H9 (cell line): ENCODE measurements around the gene ELAPOR1. TPM values are rescaled to one million over a fixed set of nuclear protein-coding genes. Genes with fewer than 3 reads are reported as not detected.

Source experiments
- DNase-seq: peaks from one replicate; pipeline ENCODE4 v3.0.0-alpha.2; 2017
- H2AFZ ChIP-seq: one replicate; pipeline ENCODE4 v1.6.1; 2013; ENCODE audit warnings: mild to moderate bottlenecking, low read length, control low read depth, moderate library complexity
- H2AK5ac ChIP-seq: 2 replicates; pipeline ENCODE4 v1.6.1; 2013; ENCODE audit warnings: low read length, control low read depth, mixed read lengths; ENCODE audit not compliant: insufficient read length
- H2BK120ac ChIP-seq: one replicate; pipeline ENCODE4 v1.6.1; 2013; ENCODE audit warnings: low read depth, mild to moderate bottlenecking, low read length, control low read depth, inconsistent platforms; ENCODE audit not compliant: poor library complexity, severe bottlenecking
- H2BK12ac ChIP-seq: 2 replicates; pipeline ENCODE4 v1.6.1; 2013; ENCODE audit warnings: low read length, control low read depth, mixed read lengths, low read depth; ENCODE audit not compliant: insufficient read length
- H2BK15ac ChIP-seq: 2 replicates; pipeline ENCODE4 v1.6.1; 2013; ENCODE audit warnings: low read depth, low read length, control low read depth
- H2BK20ac ChIP-seq: one replicate; pipeline ENCODE4 v1.6.1; 2013; ENCODE audit warnings: low read depth, mild to moderate bottlenecking, low read length, control low read depth, inconsistent platforms; ENCODE audit not compliant: poor library complexity, severe bottlenecking
- H2BK5ac ChIP-seq: 2 replicates; pipeline ENCODE4 v1.6.1; 2013; ENCODE audit warnings: low read length, control low read depth, mixed read lengths; ENCODE audit not compliant: insufficient read length
- H3K14ac ChIP-seq: 2 replicates; pipeline ENCODE4 v1.6.1; 2013; ENCODE audit warnings: low read length, control low read depth; ENCODE audit not compliant: insufficient read depth
- H3K18ac ChIP-seq: 2 replicates; pipeline ENCODE4 v1.6.1; 2013; ENCODE audit warnings: low read depth, mild to moderate bottlenecking, mixed read lengths, low read length, control low read depth; ENCODE audit not compliant: insufficient read length
- H3K23ac ChIP-seq: 2 replicates; pipeline ENCODE4 v1.6.1; 2013; ENCODE audit warnings: low read length, control low read depth, mixed read lengths, low read depth; ENCODE audit not compliant: insufficient read length
- H3K23me2 ChIP-seq: 2 replicates; pipeline ENCODE4 v1.6.1; 2013; ENCODE audit warnings: low read depth, mild to moderate bottlenecking, mixed read lengths, low read length, control low read depth; ENCODE audit not compliant: insufficient read length, poor library complexity, severe bottlenecking
- H3K27ac ChIP-seq: 2 replicates; pipeline ENCODE4 v1.5.1; 2013; ENCODE audit warnings: low read length, control low read depth, mixed read lengths, low read depth; ENCODE audit not compliant: insufficient read length
- H3K27me3 ChIP-seq: 2 replicates; pipeline ENCODE4 v1.6.1; 2013; ENCODE audit warnings: low read length, control low read depth, inconsistent platforms; ENCODE audit not compliant: insufficient read depth
- H3K4ac ChIP-seq: 2 replicates; pipeline ENCODE4 v1.6.1; 2013; ENCODE audit warnings: low read depth, mild to moderate bottlenecking, control low read depth, inconsistent platforms, low read length, moderate library complexity
- H3K4me1 ChIP-seq: 2 replicates; pipeline ENCODE4 v1.6.1; 2013; ENCODE audit warnings: low read length, control low read depth, inconsistent platforms; ENCODE audit not compliant: insufficient read depth
- H3K4me2 ChIP-seq: 2 replicates; pipeline ENCODE4 v1.6.1; 2013; ENCODE audit warnings: low read length, control low read depth, mixed read lengths; ENCODE audit not compliant: insufficient read length, insufficient read depth
- H3K56ac ChIP-seq: 2 replicates; pipeline ENCODE4 v1.6.1; 2013; ENCODE audit warnings: low read depth, mild to moderate bottlenecking, mixed read lengths, low read length, control low read depth; ENCODE audit not compliant: insufficient read length
- H3K79me1 ChIP-seq: 2 replicates; pipeline ENCODE4 v1.6.1; 2013; ENCODE audit warnings: low read depth, mild to moderate bottlenecking, moderate library complexity, low read length, control low read depth, inconsistent platforms; ENCODE audit not compliant: insufficient read depth, poor library complexity, severe bottlenecking
- H3K79me2 ChIP-seq: 2 replicates; pipeline ENCODE4 v1.6.1; 2013; ENCODE audit warnings: low read length, control low read depth, inconsistent platforms; ENCODE audit not compliant: insufficient read depth
- H3K9ac ChIP-seq: 2 replicates; pipeline ENCODE4 v1.6.1; 2013; ENCODE audit warnings: low read length, control low read depth, mixed read lengths; ENCODE audit not compliant: insufficient read length; ENCODE audit errors: extremely low read depth
- H3K9me3 ChIP-seq: one replicate; pipeline ENCODE4 v1.6.1; 2013; ENCODE audit warnings: low read depth, low read length, inconsistent platforms; ENCODE audit not compliant: control insufficient read depth
- H3T11ph ChIP-seq: one replicate; pipeline ENCODE4 v1.6.1; 2013; ENCODE audit warnings: mild to moderate bottlenecking, low read length, control low read depth, inconsistent platforms
- H4K20me1 ChIP-seq: one replicate; pipeline ENCODE4 v1.6.1; 2013; ENCODE audit not compliant: control insufficient read depth, insufficient read length, insufficient read depth
- H4K5ac ChIP-seq: 2 replicates; pipeline ENCODE4 v1.6.1; 2013; ENCODE audit warnings: low read depth, mild to moderate bottlenecking, mixed read lengths, low read length, control low read depth; ENCODE audit not compliant: insufficient read length
- H4K8ac ChIP-seq: replicated peaks from 2 replicates; pipeline ENCODE4 v1.6.1; 2013; ENCODE audit warnings: low read length, control low read depth, mixed read lengths, low read depth; ENCODE audit not compliant: insufficient read length
- H4K91ac ChIP-seq: 2 replicates; pipeline ENCODE4 v1.6.1; 2013; ENCODE audit warnings: low read depth, mild to moderate bottlenecking, moderate library complexity, mixed read lengths, low read length, control low read depth; ENCODE audit not compliant: insufficient read length
- H3K27ac Mint-ChIP-seq, 3 experiments: 2 replicates in 2 of 3; 3 replicates in 1 of 3; pipeline ENCODE4 v1.8.0; 2020 to 2021; ENCODE audit warnings: mixed read lengths in 3 of 3, mild to moderate bottlenecking in 1 of 3, moderate library complexity in 1 of 3
- H3K27me3 Mint-ChIP-seq: 2 replicates; pipeline ENCODE4 v1.8.0; 2021; ENCODE audit warnings: low read depth, mild to moderate bottlenecking, moderate library complexity, mixed read lengths
- H3K36me3 Mint-ChIP-seq, 3 experiments: 2 replicates in 2 of 3; 3 replicates in 1 of 3; pipeline ENCODE4 v1.8.0; 2020 to 2021; ENCODE audit warnings: low read depth in 3 of 3, mixed read lengths in 3 of 3; ENCODE audit not compliant: insufficient read depth in 1 of 3
- H3K4me1 Mint-ChIP-seq, 2 experiments: 2 replicates each; pipeline ENCODE4 v1.8.0; 2020; ENCODE audit warnings: mixed read lengths in 2 of 2
- H3K4me3 Mint-ChIP-seq, 2 experiments: 2 replicates in 1 of 2; 3 replicates in 1 of 2; pipeline ENCODE4 v1.8.0; 2020 to 2021; ENCODE audit warnings: mild to moderate bottlenecking in 2 of 2, mixed read lengths in 2 of 2, moderate library complexity in 1 of 2
- H3K9me3 Mint-ChIP-seq, 2 experiments: 2 replicates in 1 of 2; 3 replicates in 1 of 2; pipeline ENCODE4 v1.8.0; 2020; ENCODE audit warnings: mild to moderate bottlenecking in 2 of 2, mixed read lengths in 2 of 2, moderate library complexity in 1 of 2
- CTCF ChIP-seq: fragments of 200-600 bp; sonication (generic); conservative IDR thresholded peaks from 3 replicates; pipeline ENCODE4 v1.8.0; 2021; ENCODE audit warnings: antibody characterized with exemption, mild to moderate bottlenecking
- WGBS: extraction: QIAGEN DNeasy Blood & Tissue Kit; methylation state at CpG from one replicate; pipeline ENCODE4 v1.1.7; 2013; ENCODE audit warnings: missing lambda C conversion rate, low lambda C conversion rate, mixed read lengths; ENCODE audit not compliant: insufficient read length; ENCODE audit errors: extremely low coverage; 5-methylcytosine and 5-hydroxymethylcytosine counted together
- total RNA-seq: library from RNA; stranded (reverse); gene quantifications from 2 replicates; pipeline ENCODE4 v1.2.1, GENCODE V29; 2021

The ELAPOR1 gene
- total RNA-seq, 1 experiment from 2014 or later, result 0.55 TPM

- no peak for DNase-seq
Observed at GRCh38 chr1:109159326-109159725, 45.4 kb downstream of the ELAPOR1 start.

More at GRCh38 chr1:109159326-109159725, 45.4 kb downstream of the ELAPOR1 start:
- Histone ChIP-seq H3K23ac (no peak overlapping the region), H3K9me3 (no peaks in the 10 kb centered on the region), H4K8ac (no peak overlapping the region), H3K27ac (no peak overlapping the region), H3K4ac (no peak overlapping the region), H3K23me2 (no peaks in the 10 kb centered on the region), H3K18ac (no peak overlapping the region), H2BK5ac (no peak overlapping the region), H3K14ac (no peak overlapping the region), H3K4me1 (no peaks in the 10 kb centered on the region), H2AFZ (no peak overlapping the region), H2BK120ac (no peak overlapping the region), H3K9ac (no peak overlapping the region), H2AK5ac (no peak overlapping the region), H2BK20ac (no peak overlapping the region), H2BK15ac (no peak overlapping the region), H4K91ac (no peak overlapping the region), H3K56ac (no peak overlapping the region), H3K27me3 (no peaks in the 10 kb centered on the region), H3T11ph (no peak overlapping the region), H2BK12ac (no peak overlapping the region), H3K79me2 (no peaks in the 10 kb centered on the region), H4K20me1 (no peaks in the 10 kb centered on the region), H3K4me2 (no peak overlapping the region), H3K79me1 (no peaks in the 10 kb centered on the region), H4K5ac (no peak overlapping the region)
- no CpG with 5 or more reads among the region's 3 CpGs for WGBS
- H3K4me3 Mint-ChIP-seq, result no peak overlapping the region
- TF ChIP-seq CTCF, result no peak
- H3K36me3 Mint-ChIP-seq, result no peaks in the 10 kb centered on the region
- H3K27me3 Mint-ChIP-seq, result no peaks in the 10 kb centered on the region
- peaks cover 6 to 8% of the 10 kb centered on the region in 2 experiments for H3K4me1 Mint-ChIP-seq
- H3K27ac Mint-ChIP-seq, result no peak overlapping the region
- no peaks in the 10 kb centered on the region for H3K9me3 Mint-ChIP-seq
